BLaER1 treated with 17β-estradiol and CSF1 and Interleukin-3, amounts not matched to agents 10 nM and 100 nM (cell line): ENCODE measurements around the gene CORT.
"Not testable (repeated sequence)": the region's sequence is repeated elsewhere in the genome, so short reads cannot be mapped to it uniquely, and the experiment has no call there.

Experiments used
- H3K27ac ChIP-seq, 11 experiments: shearing (Covaris generic); formaldehyde crosslinking; 2 replicates each; pipeline ENCODE4 v1.8.1; 2022
- H3K27me3 ChIP-seq, 11 experiments: shearing (Covaris generic); formaldehyde crosslinking; 2 replicates each; pipeline ENCODE4 v1.8.1; 2022
- H3K36me3 ChIP-seq, 11 experiments: shearing (Covaris generic); formaldehyde crosslinking; 2 replicates each; pipeline ENCODE4 v1.8.1; 2022
- H3K4me1 ChIP-seq, 10 experiments: shearing (Covaris generic); formaldehyde crosslinking; 2 replicates each; pipeline ENCODE4 v1.8.1; 2022
- H3K4me2 ChIP-seq, 11 experiments: shearing (Covaris generic); formaldehyde crosslinking; 2 replicates each; pipeline ENCODE4 v1.8.1; 2022
- H3K4me3 ChIP-seq, 10 experiments: shearing (Covaris generic); formaldehyde crosslinking; 2 replicates each; pipeline ENCODE4 v1.8.1; 2022
- H3K9ac ChIP-seq, 11 experiments: shearing (Covaris generic); formaldehyde crosslinking; 2 replicates each; pipeline ENCODE4 v1.8.1; 2022
- H3K9me3 ChIP-seq, 11 experiments: shearing (Covaris generic); formaldehyde crosslinking; replicated peaks in 1 of 11; 2 replicates each; pipeline ENCODE4 v1.8.1; 2022
- H4K20me1 ChIP-seq, 11 experiments: shearing (Covaris generic); formaldehyde crosslinking; 2 replicates each; pipeline ENCODE4 v1.8.1; 2022
- Cebpa-rat ChIP-seq, 11 experiments: shearing (Covaris generic); IDR thresholded peaks; 2 replicates each; pipeline ENCODE4 v1.8.1; 2022

CORT gene

GRCh38 chr1:10449751-10450150 is at the start of gene CORT:
TSS of gene CORT (plus strand) at chr1:10450031. CDS start at chr1:10450224, 193 bp downstream.
- Histone ChIP-seq H3K27ac (no peak within 1 kb of the TSS), H4K20me1 (peaks cover 0 to 3% (median 0%) of the 10 kb centered on the region in 11 experiments; a peak in 1 of 22 replicates), H3K36me3 (peaks cover 0 to 50% (median 8%) of the 10 kb centered on the region in 11 experiments; a peak in 12 of 22 replicates), H3K4me2 (no peak within 1 kb of the TSS), H3K27me3 (no peaks in the 10 kb centered on the region), H3K4me1 (no peaks in the 10 kb centered on the region), H3K9me3 (peaks cover 0 to 1% (median 0%) of the 10 kb centered on the region in 11 experiments; a peak in 1 of 22 replicates), H3K9ac (no peak within 1 kb of the TSS), H3K4me3 (no peak within 1 kb of the TSS)
- TF ChIP-seq Cebpa-rat (IDR thresholded peaks at IDR 0.05): no peak

GRCh38 chr1:10401281-10401680 is 48.5 kb upstream of the CORT start:
- Histone ChIP-seq H3K4me1 (peaks cover 23 to 57% (median 35%) of the 10 kb centered on the region in 10 experiments), H3K27me3 (no peaks in the 10 kb centered on the region), H3K4me3 (peak overlapping the region in 8 of 10 experiments; percentile 80 to 95 (median 92); a peak in 13 of 20 replicates), H3K9ac (peak overlapping the region; percentile 91 to 100 (median 94); a peak in 21 of 22 replicates), H3K9me3 (no peaks in the 10 kb centered on the region), H3K27ac (peak overlapping the region; percentile 79 to 99 (median 93)), H3K4me2 (peak overlapping the region; percentile 83 to 98 (median 90); a peak in 21 of 22 replicates), H4K20me1 (peaks cover 0 to 73% (median 53%) of the 10 kb centered on the region in 11 experiments; a peak in 16 of 22 replicates), H3K36me3 (peaks cover 52 to 66% (median 62%) of the 10 kb centered on the region in 11 experiments)
- TF ChIP-seq Cebpa-rat (IDR thresholded peaks at IDR 0.05): no peak

- no peak for TF ChIP-seq Cebpa-rat (IDR thresholded peaks at IDR 0.05)
- Histone ChIP-seq H4K20me1 (peaks cover 0 to 88% (median 68%) of the 10 kb centered on the region in 11 experiments; a peak in 18 of 22 replicates), H3K4me2 (peak overlapping the region in 5 of 11 experiments; percentile 7 to 92 (median 69); a peak in 7 of 22 replicates), H3K9ac (peak overlapping the region in 1 of 11 experiments; percentile 34; a peak in 2 of 22 replicates), H3K9me3 (no peaks in the 10 kb centered on the region), H3K4me3 (no peak overlapping the region), H3K27me3 (no peaks in the 10 kb centered on the region), H3K27ac (peak overlapping the region in 6 of 11 experiments; percentile 1 to 99 (median 56); a peak in 5 of 22 replicates), H3K4me1 (peaks cover 22 to 52% (median 30%) of the 10 kb centered on the region in 10 experiments), H3K36me3 (peaks cover 68 to 81% (median 78%) of the 10 kb centered on the region in 11 experiments)
Observed at GRCh38 chr1:10402729-10403274, 47.0 kb upstream of the CORT start.

- Histone ChIP-seq H3K9me3 (no peaks in the 10 kb centered on the region), H3K27me3 (no peaks in the 10 kb centered on the region), H3K4me1 (peaks cover 0 to 34% (median 5%) of the 10 kb centered on the region in 10 experiments; a peak in 9 of 20 replicates), H3K4me2 (no peak overlapping the region), H3K36me3 (peaks cover 100% of the 10 kb centered on the region in 11 experiments), H3K4me3 (no peak overlapping the region), H3K27ac (no peak overlapping the region; a peak in 1 of 22 replicates), H4K20me1 (peaks cover 0 to 94% (median 59%) of the 10 kb centered on the region in 11 experiments; a peak in 18 of 22 replicates), H3K9ac (no peak overlapping the region)
- no peak for TF ChIP-seq Cebpa-rat (IDR thresholded peaks at IDR 0.05)
Observed at GRCh38 chr1:10407201-10407600, 42.6 kb upstream of the CORT start.

DNA sequence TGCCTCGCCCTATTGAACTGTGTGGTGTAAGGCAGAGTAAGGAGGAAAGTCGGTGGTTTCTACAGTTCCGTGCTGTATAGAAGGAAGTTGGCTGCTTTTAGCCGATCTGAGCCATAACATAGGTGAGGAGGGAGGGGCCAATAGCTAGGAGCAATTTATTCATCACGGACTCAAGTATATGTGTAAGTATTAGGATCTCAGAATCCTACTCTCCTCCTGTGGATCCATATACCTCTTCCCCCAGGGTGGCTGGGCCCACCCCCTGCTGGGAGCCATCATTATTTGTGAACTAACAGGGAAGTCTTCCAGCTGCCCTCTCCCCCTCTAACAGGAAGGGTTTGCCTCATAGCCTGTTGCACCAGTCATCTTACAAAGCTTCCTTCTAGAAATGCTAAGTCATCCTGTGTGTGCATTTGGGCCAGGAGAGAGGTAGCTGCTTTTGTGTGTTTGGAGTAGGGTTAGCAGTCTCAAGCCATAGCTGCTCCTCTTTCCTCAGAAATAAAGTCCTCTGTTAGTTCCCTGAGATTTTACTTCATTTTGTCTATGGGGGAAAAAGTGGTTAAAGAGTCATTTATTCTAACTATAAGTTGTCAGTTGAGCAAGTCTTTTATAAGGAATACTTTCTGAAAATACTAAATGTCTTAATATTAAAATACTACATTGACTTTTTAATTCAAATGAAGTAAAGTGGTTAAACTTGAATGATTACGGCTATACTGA is 34.5 kb upstream of the CORT start:
- peak overlapping the region; percentile 56 to 81 (median 74); a peak in 20 of 22 replicates for H3K9ac ChIP-seq
- peak overlapping the region in 6 of 10 experiments; percentile 2 to 52 (median 24); a peak in 6 of 20 replicates for H3K4me3 ChIP-seq
- peak in 8 of 11 experiments; percentile 35 to 85 (median 80); a peak in 15 of 22 replicates for TF ChIP-seq Cebpa-rat (IDR thresholded peaks at IDR 0.05)
- H3K36me3 ChIP-seq: peaks cover 88 to 100% (median 95%) of the 10 kb centered on the region in 11 experiments
- peak overlapping the region in 10 of 11 experiments; percentile 22 to 88 (median 76); a peak in 19 of 22 replicates for H3K4me2 ChIP-seq
- no peaks in the 10 kb centered on the region for H3K27me3 ChIP-seq
- H4K20me1 ChIP-seq: peaks cover 0 to 27% (median 0%) of the 10 kb centered on the region in 11 experiments; a peak in 8 of 22 replicates
- peak overlapping the region; percentile 71 to 95 (median 89) for H3K27ac ChIP-seq
- H3K9me3 ChIP-seq: no peaks in the 10 kb centered on the region
- peaks cover 7 to 53% (median 32%) of the 10 kb centered on the region in 10 experiments; a peak in 19 of 20 replicates for H3K4me1 ChIP-seq

DNA sequence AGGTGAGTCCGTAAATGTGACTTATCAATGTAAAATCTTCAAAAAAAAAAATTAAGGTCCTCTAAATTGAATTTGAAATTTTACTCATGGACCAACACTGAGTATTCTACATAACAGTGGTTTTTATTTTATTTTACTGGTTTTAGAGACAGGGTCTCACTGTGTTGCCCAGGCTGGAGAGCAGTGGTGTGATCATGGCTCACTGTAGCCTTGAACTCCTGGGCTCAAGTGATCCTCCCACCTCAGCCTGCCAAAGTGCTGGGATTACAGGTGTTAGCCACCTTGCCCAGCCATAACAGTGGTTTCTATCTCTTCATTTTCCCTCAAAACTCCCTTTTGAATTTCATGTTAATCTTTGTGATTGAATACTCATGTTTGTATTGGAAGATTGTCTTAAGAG is 33.9 kb upstream of the CORT start:
- H3K36me3 ChIP-seq: peaks cover 88 to 100% (median 95%) of the 10 kb centered on the region in 11 experiments
- H3K9me3 ChIP-seq, H3K4me3 ChIP-seq, H3K27me3 ChIP-seq: not testable (repeated sequence)
- peak overlapping the region in 10 of 11 experiments; percentile 56 to 81 (median 74); a peak in 19 of 22 replicates for H3K9ac ChIP-seq
- H3K27ac ChIP-seq: peak overlapping the region; percentile 71 to 95 (median 89)
- peaks cover 7 to 53% (median 32%) of the 10 kb centered on the region in 10 experiments; a peak in 19 of 20 replicates for H3K4me1 ChIP-seq
- peaks cover 0 to 21% (median 0%) of the 10 kb centered on the region in 11 experiments; a peak in 3 of 22 replicates for H4K20me1 ChIP-seq
- H3K4me2 ChIP-seq: peak overlapping the region in 7 of 11 experiments; percentile 73 to 88 (median 84); a peak in 14 of 22 replicates

- Histone ChIP-seq H3K9ac (peak overlapping the region in 1 of 11 experiments; percentile 15; a peak in 1 of 22 replicates), H3K4me1 (peaks cover 7 to 30% (median 28%) of the 10 kb centered on the region in 10 experiments; a peak in 19 of 20 replicates), H3K27ac (peak overlapping the region in 4 of 11 experiments; percentile 10 to 91 (median 60); a peak in 3 of 22 replicates), H3K36me3 (peaks cover 82 to 99% (median 91%) of the 10 kb centered on the region in 11 experiments), H4K20me1 (peaks cover 0 to 12% (median 0%) of the 10 kb centered on the region in 11 experiments; a peak in 3 of 22 replicates)
- not testable (repeated sequence) for H3K27me3 ChIP-seq, H3K9me3 ChIP-seq, H3K4me3 ChIP-seq, H3K4me2 ChIP-seq
Observed at GRCh38 chr1:10418741-10419140, 31.1 kb upstream of the CORT start.

- no peak for TF ChIP-seq Cebpa-rat (IDR thresholded peaks at IDR 0.05)
- Histone ChIP-seq H3K9me3 (no peaks in the 10 kb centered on the region), H3K4me2 (no peak overlapping the region), H3K4me3 (no peak overlapping the region), H3K36me3 (peaks cover 76 to 95% (median 85%) of the 10 kb centered on the region in 11 experiments), H3K27ac (peak overlapping the region in 5 of 11 experiments; percentile 31 to 44 (median 34); a peak in 5 of 22 replicates), H4K20me1 (peaks cover 0 to 12% (median 0%) of the 10 kb centered on the region in 11 experiments; a peak in 3 of 22 replicates), H3K4me1 (peaks cover 7 to 24% (median 22%) of the 10 kb centered on the region in 10 experiments; a peak in 19 of 20 replicates), H3K9ac (peak overlapping the region in 2 of 11 experiments; percentile 7 to 10; a peak in 2 of 22 replicates), H3K27me3 (no peaks in the 10 kb centered on the region)
Observed at GRCh38 chr1:10419351-10419750, 30.5 kb upstream of the CORT start.
